Caco-2 (cell line): ENCODE data around the gene TFAP2E. TPM values are rescaled to one million over a fixed set of nuclear protein-coding genes. Genes with fewer than 3 reads are reported as not detected.

Source experiments
- BruUV-seq: library from RNA; stranded (reverse); fragments of 400-500 nt; replicated peaks from 2 replicates; lab custom pipeline; 2021; lab: Mats Ljungman, UMichigan
- CTCF ChIA-PET: fragments of 300-600 bp; sonication (Branson Sonifier 250); formaldehyde crosslinking; loops from one replicate; lab custom pipeline; 2022; ENCODE audit warnings: antibody characterized with exemption; lab: Charles Lee
- POLR2A ChIA-PET: fragments of 300-600 bp; sonication (Branson Sonifier 250); formaldehyde crosslinking; loops from one replicate; lab custom pipeline; 2022; ENCODE audit warnings: antibody characterized with exemption; lab: Charles Lee
- DNase-seq, 2 experiments: peaks; one replicate each; pipeline versions ENCODE4 v3.0.0 to v3.0.0-alpha.2; 2020 to 2022
- H3K27me3 ChIP-seq: replicated peaks from 2 replicates; pipeline ENCODE4 v1.6.0; 2011; ENCODE audit warnings: low read length; ENCODE audit not compliant: control insufficient read depth, insufficient read depth
- H3K36me3 ChIP-seq: 2 replicates; pipeline ENCODE4 v1.5.1; 2011; ENCODE audit warnings: low read length; ENCODE audit not compliant: control insufficient read depth, insufficient read depth
- H3K4me1 ChIP-seq: fragments of 250-450 bp; sonication (Bioruptor Pico); 2 replicates; pipeline ENCODE4 v1.5.1; 2020; ENCODE audit warnings: mild to moderate bottlenecking
- H3K4me3 ChIP-seq: 2 replicates; pipeline ENCODE4 v1.5.1; 2011; ENCODE audit warnings: low read depth, mild to moderate bottlenecking, control low read depth, low read length
- H3K9me3 ChIP-seq: fragments of 250-450 bp; sonication (Bioruptor Pico); 2 replicates; pipeline ENCODE4 v1.5.1; 2020; ENCODE audit warnings: mild to moderate bottlenecking, moderate library complexity
- H3K27ac Mint-ChIP-seq: one replicate; pipeline ENCODE4 v1.8.0; 2022; ENCODE audit warnings: mixed read lengths; ENCODE audit not compliant: unreplicated experiment
- H3K27me3 Mint-ChIP-seq: one replicate; pipeline ENCODE4 v1.8.0; 2022; ENCODE audit warnings: mixed read lengths; ENCODE audit not compliant: insufficient read depth, unreplicated experiment
- H3K36me3 Mint-ChIP-seq: one replicate; pipeline ENCODE4 v1.8.0; 2022; ENCODE audit warnings: mild to moderate bottlenecking, mixed read lengths; ENCODE audit not compliant: insufficient read depth, unreplicated experiment
- H3K4me1 Mint-ChIP-seq: one replicate; pipeline ENCODE4 v1.8.0; 2022; ENCODE audit warnings: low read depth, mixed read lengths; ENCODE audit not compliant: unreplicated experiment
- H3K4me3 Mint-ChIP-seq: one replicate; pipeline ENCODE4 v1.8.0; 2022; ENCODE audit warnings: mild to moderate bottlenecking, moderate library complexity, mixed read lengths; ENCODE audit not compliant: unreplicated experiment
- H3K9me3 Mint-ChIP-seq: one replicate; pipeline ENCODE4 v1.8.0; 2022; ENCODE audit warnings: mixed read lengths; ENCODE audit not compliant: unreplicated experiment
- CTCF ChIP-seq, 2 experiments: fragments of 200-600 bp in 1 of 2; IDR thresholded peaks; 1 replicate in 1 of 2; 2 replicates in 1 of 2; pipeline versions ENCODE4 v1.5.1 to v1.8.0; 2011 to 2022; ENCODE audit warnings: antibody characterized with exemption in 1 of 2, control low read depth in 1 of 2, inconsistent platforms in 1 of 2, low read depth in 1 of 2, low read length in 1 of 2, mild to moderate bottlenecking in 1 of 2, moderate library complexity in 1 of 2; ENCODE audit not compliant: insufficient read depth in 1 of 2, severe bottlenecking in 1 of 2, unreplicated experiment in 1 of 2
- intact Hi-C: fragments of 100-400 bp; cut with micrococcal nuclease; formaldehyde crosslinking; loops from one replicate; pipeline ENCODE4 v1.10.0; 2022; ENCODE audit not compliant: unreplicated experiment
- total RNA-seq: library from RNA; stranded (reverse); gene quantifications from 2 replicates; pipeline ENCODE4 v1.2.3, GENCODE V29; 2022

The TFAP2E gene
- total RNA-seq, 1 experiment from 2014 or later: 3.4 TPM

DNA sequence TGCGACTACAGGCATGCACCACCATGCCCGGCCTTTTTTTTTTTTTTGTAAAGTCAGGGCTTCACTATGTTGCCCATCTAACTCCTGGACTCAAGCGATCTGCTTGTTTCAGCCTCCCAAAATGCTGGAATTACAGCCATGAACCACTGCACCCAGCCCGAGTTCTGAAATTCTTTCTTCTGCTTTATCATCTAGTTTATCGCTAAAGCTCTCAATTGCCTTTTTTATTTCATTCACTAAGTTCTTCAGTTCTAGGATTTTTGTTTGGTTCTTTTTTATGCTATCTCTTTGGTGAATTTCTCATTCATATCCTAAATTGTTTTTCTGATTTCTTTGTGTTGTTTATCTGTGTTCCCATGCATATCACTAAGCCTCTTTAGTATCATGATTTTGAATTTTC, 42.9 kb upstream of the TFAP2E start:
- ChIA-PET POLR2A (no interaction called here), CTCF (no interaction called here)
- H3K27me3 ChIP-seq: no peaks in the 10 kb centered on the region
- no peak for DNase-seq
- H3K27ac Mint-ChIP-seq: no peak overlapping the region
- intact Hi-C loops: no loop called here
- H3K9me3 Mint-ChIP-seq: peaks cover 24% of the 10 kb centered on the region
- no peaks in the 10 kb centered on the region for H3K9me3 ChIP-seq
- peaks cover 3% of the 10 kb centered on the region; the same call in 1 of the 2 replicates for H3K36me3 ChIP-seq
- peaks cover 34% of the 10 kb centered on the region for H3K36me3 Mint-ChIP-seq
- BruUV-seq: no TSS peak
- TF ChIP-seq CTCF (IDR thresholded peaks at IDR 0.05; ENCODE audit: insufficient read depth in 1 of 2, low read depth in 1 of 2, low read length in 1 of 2, severe bottlenecking in 1 of 2, unreplicated experiment in 1 of 2): no peak
- no peak overlapping the region for H3K4me3 Mint-ChIP-seq
- no peak overlapping the region for H3K4me3 ChIP-seq
- peaks cover under 1% of the 10 kb centered on the region for H3K4me1 Mint-ChIP-seq
- no peaks in the 10 kb centered on the region for H3K27me3 Mint-ChIP-seq
- H3K4me1 ChIP-seq: no peaks in the 10 kb centered on the region

DNA sequence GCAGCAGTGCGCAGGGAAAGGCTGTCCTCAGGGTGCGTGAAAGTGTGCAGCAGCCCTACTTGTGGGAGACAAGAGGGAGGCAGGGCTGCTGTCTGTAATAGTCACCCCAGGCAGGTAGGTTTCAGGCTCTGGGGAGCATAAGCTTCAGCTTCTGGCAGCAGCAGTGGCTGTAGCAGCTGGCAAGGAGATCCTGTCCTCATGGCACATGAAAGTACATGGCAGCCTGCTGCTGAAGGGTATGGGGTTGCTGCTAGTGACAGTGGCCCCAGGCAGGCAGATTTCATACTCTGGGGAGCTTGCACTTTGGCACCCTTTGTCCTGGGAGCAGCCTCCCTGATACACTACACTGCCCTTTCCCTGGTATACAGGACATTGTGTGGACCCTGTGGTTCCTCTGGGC, 42.2 kb upstream of the TFAP2E start:
- DNase-seq: no peak
- peaks cover 24% of the 10 kb centered on the region for H3K9me3 Mint-ChIP-seq
- no peak overlapping the region for H3K27ac Mint-ChIP-seq
- ChIA-PET CTCF (no interaction called here), POLR2A (no interaction called here)
- BruUV-seq: no TSS peak
- H3K4me3 ChIP-seq: no peak overlapping the region
- H3K4me3 Mint-ChIP-seq: no peak overlapping the region
- no peaks in the 10 kb centered on the region for H3K4me1 ChIP-seq
- intact Hi-C loops: no loop called here
- H3K27me3 ChIP-seq: no peaks in the 10 kb centered on the region
- no peak for TF ChIP-seq CTCF (IDR thresholded peaks at IDR 0.05; ENCODE audit: insufficient read depth in 1 of 2, low read depth in 1 of 2, low read length in 1 of 2, severe bottlenecking in 1 of 2, unreplicated experiment in 1 of 2)
- H3K36me3 ChIP-seq: peaks cover 3% of the 10 kb centered on the region; the same call in 1 of the 2 replicates
- no peaks in the 10 kb centered on the region for H3K4me1 Mint-ChIP-seq
- H3K27me3 Mint-ChIP-seq: no peaks in the 10 kb centered on the region
- no peaks in the 10 kb centered on the region for H3K9me3 ChIP-seq
- H3K36me3 Mint-ChIP-seq: peaks cover 34% of the 10 kb centered on the region

DNA sequence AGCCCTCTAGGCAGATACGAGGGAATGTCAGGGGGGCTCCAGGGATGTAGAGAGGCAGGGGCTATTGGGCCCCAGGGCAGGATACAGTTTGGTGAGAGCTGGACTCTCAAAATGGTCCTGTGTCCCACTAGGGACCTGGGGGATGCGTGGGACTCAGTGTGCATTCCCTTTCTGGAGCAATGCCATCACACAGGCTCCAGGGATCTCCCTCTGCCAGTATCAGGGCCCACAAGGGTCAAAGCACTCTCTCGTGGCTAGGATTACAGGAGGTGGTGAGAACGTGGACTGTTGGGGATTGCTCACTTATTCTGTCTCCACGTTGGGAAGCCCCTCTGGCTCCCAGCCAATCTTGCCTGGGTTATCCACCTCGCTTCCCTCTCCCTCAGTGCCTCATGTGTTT, 41.7 kb upstream of the TFAP2E start:
- intact Hi-C loops: no loop called here
- Histone ChIP-seq H3K36me3 (peaks cover 3% of the 10 kb centered on the region; the same call in 1 of the 2 replicates), H3K27me3 (no peaks in the 10 kb centered on the region), H3K4me1 (no peaks in the 10 kb centered on the region), H3K9me3 (no peaks in the 10 kb centered on the region), H3K4me3 (no peak overlapping the region)
- H3K4me1 Mint-ChIP-seq: no peaks in the 10 kb centered on the region
- ChIA-PET POLR2A (no interaction called here), CTCF (no interaction called here)
- BruUV-seq: no TSS peak
- H3K4me3 Mint-ChIP-seq: no peak overlapping the region
- H3K27ac Mint-ChIP-seq: no peak overlapping the region
- H3K9me3 Mint-ChIP-seq: peaks cover 24% of the 10 kb centered on the region
- H3K36me3 Mint-ChIP-seq: peaks cover 34% of the 10 kb centered on the region
- TF ChIP-seq CTCF (IDR thresholded peaks at IDR 0.05; ENCODE audit: insufficient read depth in 1 of 2, low read depth in 1 of 2, low read length in 1 of 2, severe bottlenecking in 1 of 2, unreplicated experiment in 1 of 2): no peak
- no peak for DNase-seq
- H3K27me3 Mint-ChIP-seq: no peaks in the 10 kb centered on the region
